MM.1S (cell line): ENCODE results near the gene CSNK1G3.

Experiments
- DNase-seq: peaks from one replicate; pipeline ENCODE4 v3.0.0-alpha.2; 2015
- H2AFZ ChIP-seq: fragments of 300-600 bp; sonication (generic); 2 replicates; pipeline ENCODE4 v1.6.0; 2016; ENCODE audit warnings: antibody characterized with exemption, low read length
- H3F3A ChIP-seq: fragments of 300-600 bp; sonication (generic); 2 replicates; pipeline ENCODE4 v1.6.1; 2016; ENCODE audit warnings: mild to moderate bottlenecking, antibody characterized with exemption, low read length, moderate library complexity, mixed read lengths; ENCODE audit not compliant: insufficient read depth
- H3K27ac ChIP-seq: fragments of 300-600 bp; sonication (generic); 2 replicates; pipeline ENCODE4 v1.5.1; 2016; ENCODE audit warnings: mild to moderate bottlenecking, low read length
- H3K27me3 ChIP-seq: fragments of 300-600 bp; sonication (generic); replicated peaks from 2 replicates; pipeline ENCODE4 v1.6.0; 2016; ENCODE audit warnings: low read length; ENCODE audit not compliant: insufficient read depth
- H3K36me3 ChIP-seq: fragments of 300-600 bp; sonication (generic); replicated peaks from 2 replicates; pipeline ENCODE4 v1.6.1; 2016; ENCODE audit warnings: mild to moderate bottlenecking, low read length, mixed read lengths; ENCODE audit not compliant: insufficient read depth
- H3K4me1 ChIP-seq: fragments of 300-600 bp; sonication (generic); 2 replicates; pipeline ENCODE4 v1.6.1; 2016; ENCODE audit warnings: low read length, mixed read lengths
- H3K4me2 ChIP-seq: fragments of 300-600 bp; sonication (generic); 2 replicates; pipeline ENCODE4 v1.6.0; 2016; ENCODE audit warnings: low read depth, low read length
- H3K4me3 ChIP-seq: fragments of 300-600 bp; sonication (generic); 2 replicates; pipeline ENCODE4 v1.5.1; 2016; ENCODE audit warnings: low read length, mixed read lengths
- H3K79me2 ChIP-seq: fragments of 300-600 bp; sonication (generic); 2 replicates; pipeline ENCODE4 v1.6.1; 2016; ENCODE audit warnings: mixed run types, low read length, mixed read lengths
- H3K9ac ChIP-seq: fragments of 300-600 bp; sonication (generic); 2 replicates; pipeline ENCODE4 v1.6.1; 2016; ENCODE audit warnings: low read length, mixed read lengths
- H3K9me2 ChIP-seq: fragments of 300-600 bp; sonication (generic); replicated peaks from 2 replicates; pipeline ENCODE4 v1.6.1; 2016; ENCODE audit warnings: mild to moderate bottlenecking, low read length, mixed read lengths; ENCODE audit not compliant: insufficient read depth
- H3K9me3 ChIP-seq: fragments of 300-600 bp; sonication (generic); replicated peaks from 2 replicates; pipeline ENCODE4 v1.6.1; 2016; ENCODE audit warnings: mild to moderate bottlenecking, low read length, mixed read lengths; ENCODE audit not compliant: insufficient read depth
- H4K20me1 ChIP-seq: fragments of 300-600 bp; sonication (generic); 2 replicates; pipeline ENCODE4 v1.6.1; 2016; ENCODE audit warnings: mild to moderate bottlenecking, low read length, moderate library complexity, mixed read lengths; ENCODE audit not compliant: insufficient read depth
- CTCF ChIP-seq: fragments of 300-600 bp; sonication (generic); IDR thresholded peaks from 2 replicates; pipeline ENCODE4 v1.5.1; 2016; ENCODE audit warnings: antibody characterized with exemption, low read length, mixed read lengths
- EZH2 ChIP-seq: fragments of 300-600 bp; sonication (generic); optimal IDR thresholded peaks from 2 replicates; pipeline ENCODE3; 2017; ENCODE audit warnings: low read depth, mild to moderate bottlenecking, antibody characterized with exemption, low read length, mixed read lengths
- EZH2phosphoT487 ChIP-seq: fragments of 300-600 bp; sonication (generic); IDR thresholded peaks from 2 replicates; pipeline ENCODE4 v1.6.1; 2018; ENCODE audit warnings: antibody characterized with exemption, low read length

Gene CSNK1G3

GRCh38 chr5:123585871-123586270, 73.9 kb downstream of the CSNK1G3 start:
- H3K9me3 ChIP-seq: no peaks in the 10 kb centered on the region
- no peaks in the 10 kb centered on the region for H3K36me3 ChIP-seq
- no peaks in the 10 kb centered on the region for H3K4me1 ChIP-seq
- H3K4me3 ChIP-seq: no peak overlapping the region
- H3K27me3 ChIP-seq: no peaks in the 10 kb centered on the region
- no peaks in the 10 kb centered on the region for H3K79me2 ChIP-seq
- no peaks in the 10 kb centered on the region for H4K20me1 ChIP-seq
- no peak for DNase-seq
- no peaks in the 10 kb centered on the region for H3K9me2 ChIP-seq
- H2AFZ ChIP-seq: no peak overlapping the region
- H3K4me2 ChIP-seq: no peak overlapping the region
- TF ChIP-seq EZH2 (no peak), CTCF (no peak), EZH2phosphoT487 (no peak)
- no peak overlapping the region for H3K27ac ChIP-seq
- H3F3A ChIP-seq: no peaks in the 10 kb centered on the region
- no peak overlapping the region for H3K9ac ChIP-seq

- Histone ChIP-seq H2AFZ (no peak overlapping the region), H3K4me3 (no peak overlapping the region), H3K27ac (no peak overlapping the region), H3K9me2 (no peaks in the 10 kb centered on the region), H3K79me2 (no peaks in the 10 kb centered on the region), H3F3A (no peaks in the 10 kb centered on the region), H3K36me3 (no peaks in the 10 kb centered on the region), H3K9me3 (no peaks in the 10 kb centered on the region), H3K4me1 (no peaks in the 10 kb centered on the region), H4K20me1 (no peaks in the 10 kb centered on the region), H3K4me2 (no peak overlapping the region), H3K9ac (no peak overlapping the region), H3K27me3 (no peaks in the 10 kb centered on the region)
- TF ChIP-seq EZH2phosphoT487 (no peak), CTCF (no peak), EZH2 (no peak)
- no peak for DNase-seq
These were observed 82.5 kb downstream of the CSNK1G3 start for GRCh38 chr5:123594434-123594833.

- H2AFZ ChIP-seq: no peak overlapping the region
- no peaks in the 10 kb centered on the region for H3F3A ChIP-seq
- no peak for TF ChIP-seq EZH2phosphoT487
- TF ChIP-seq CTCF: no peak
- no peak overlapping the region for H3K4me2 ChIP-seq
- H4K20me1 ChIP-seq: no peaks in the 10 kb centered on the region
- H3K27ac ChIP-seq: no peak overlapping the region
- H3K27me3 ChIP-seq: no peaks in the 10 kb centered on the region
- no peak overlapping the region for H3K4me3 ChIP-seq
- H3K36me3 ChIP-seq: no peaks in the 10 kb centered on the region
- no peak overlapping the region for H3K9ac ChIP-seq
- no peaks in the 10 kb centered on the region for H3K79me2 ChIP-seq
- H3K4me1 ChIP-seq: no peaks in the 10 kb centered on the region
- DNase-seq: no peak
- no peaks in the 10 kb centered on the region for H3K9me2 ChIP-seq
- H3K9me3 ChIP-seq: no peaks in the 10 kb centered on the region
These were observed 85.0 kb downstream of the CSNK1G3 start for GRCh38 chr5:123597018-123597417.
